ENCODE results near the gene TSPAN18.

Gene TSPAN18

DNA sequence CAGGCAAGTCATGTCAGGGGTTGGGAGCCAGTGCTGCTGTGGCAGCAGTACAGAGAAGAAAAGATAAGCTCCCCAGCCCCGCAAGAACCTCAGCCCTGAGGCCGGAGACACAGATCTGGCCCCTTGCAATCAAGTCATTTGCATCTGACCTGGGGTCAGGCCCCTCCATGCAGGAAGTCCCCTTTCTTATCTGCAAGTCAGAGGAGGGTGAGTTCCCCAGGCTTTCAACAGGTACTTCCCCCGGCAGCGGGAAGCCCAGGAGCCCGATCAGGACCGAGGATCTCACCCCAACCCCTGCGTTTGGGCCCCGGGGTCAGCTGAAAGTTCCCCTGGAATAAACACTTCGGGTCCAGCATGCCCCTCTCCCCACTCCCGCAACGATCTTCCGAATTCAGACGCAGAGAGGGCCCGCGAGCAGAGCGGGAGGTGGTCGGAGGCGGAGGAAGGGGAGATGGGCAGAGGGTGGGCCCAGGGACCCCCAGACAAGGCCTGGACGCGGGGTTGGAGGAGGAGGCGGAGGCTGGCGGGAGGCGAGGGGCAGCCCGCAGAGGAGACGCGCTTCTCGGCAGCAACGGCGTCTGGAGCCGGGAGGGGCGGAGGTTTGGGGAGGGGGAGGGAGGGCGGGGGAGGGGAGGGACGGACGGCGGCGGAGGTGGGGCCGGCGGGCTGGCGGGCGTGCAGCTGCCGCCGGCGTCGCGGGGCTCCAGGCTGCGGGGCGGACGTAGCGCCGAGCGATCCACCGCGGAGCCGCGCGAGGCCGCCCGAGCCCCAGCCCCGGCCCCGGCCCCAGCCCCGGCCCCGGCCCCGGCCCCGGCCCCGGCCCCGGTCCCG lies at the start of gene TSPAN18:
TSS of gene TSPAN18 (plus strand) at position 680 of the 831 bp plus-strand sequence. CDS start 179,455 bp downstream, outside the sequence.
- no peak for DNase-seq

- no peak for DNase-seq
Measured at GRCh38 chr11:44680982-44681597, 45.7 kb upstream of the TSPAN18 start.

DNA sequence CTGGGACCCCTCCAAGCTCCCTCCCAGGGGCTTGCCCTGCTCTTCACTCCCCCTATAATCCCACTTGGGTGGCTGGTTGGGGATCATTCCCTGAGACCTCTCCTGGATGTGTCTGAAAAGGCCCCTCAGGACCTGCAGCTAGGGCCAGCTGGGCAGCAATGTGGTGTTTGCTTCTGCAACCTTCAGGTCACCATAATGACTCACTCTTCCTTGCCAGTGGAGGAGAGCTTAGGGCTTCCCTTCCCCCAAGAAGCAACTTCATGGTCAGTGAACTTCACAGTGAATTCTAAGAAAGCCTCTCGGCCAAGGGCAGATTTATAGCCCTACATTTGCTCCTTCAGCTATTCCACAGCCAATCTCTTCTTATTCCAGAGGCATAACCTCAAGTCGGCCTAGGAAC lies 45.1 kb upstream of the TSPAN18 start:
- no peak for DNase-seq

GRCh38 chr11:44684859-44685281 lies 41.9 kb upstream of the TSPAN18 start:
- DNase-seq, result peak in 1 of 2 experiments; percentile 31

DNA sequence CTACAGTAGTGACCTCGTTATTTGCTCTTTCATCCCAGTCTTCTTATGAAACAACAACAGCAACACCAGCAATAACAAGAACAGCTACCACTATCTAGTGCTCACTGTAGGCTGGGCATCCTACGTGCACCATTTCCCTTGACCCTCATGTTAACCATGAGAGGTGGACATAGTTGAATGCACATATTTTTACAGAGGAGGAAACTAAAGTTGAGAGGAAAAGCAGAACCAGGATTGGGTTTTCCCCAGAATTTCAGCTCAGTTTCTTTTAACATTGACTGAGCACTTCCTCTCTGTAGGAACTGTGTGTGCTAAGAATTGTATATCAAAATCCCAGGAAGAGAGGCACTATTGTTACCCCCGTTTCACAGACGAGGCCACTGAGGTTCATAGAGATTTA lies 39.4 kb upstream of the TSPAN18 start:
- no peak for DNase-seq

DNA sequence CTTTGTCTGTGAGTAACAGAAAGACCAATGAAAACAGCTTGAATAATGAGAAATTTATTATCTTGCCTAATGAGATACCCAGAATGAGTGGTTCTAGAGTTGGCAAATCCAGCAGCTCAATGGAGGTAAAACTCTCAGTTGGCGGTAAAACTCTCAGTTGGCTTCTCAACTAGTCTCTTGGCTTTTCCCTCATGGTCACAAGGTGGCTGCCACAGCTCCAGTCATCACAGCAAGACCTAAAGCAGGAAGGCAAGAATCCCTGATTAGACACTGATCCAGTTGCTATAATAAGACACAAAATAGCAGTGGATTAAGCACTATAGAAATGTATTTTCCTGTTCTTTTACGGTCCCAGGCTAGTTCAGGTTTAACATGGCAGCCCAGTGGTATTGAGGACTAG lies 37.5 kb upstream of the TSPAN18 start:
- no peak for DNase-seq

GRCh38 chr11:44690651-44691050 lies 36.1 kb upstream of the TSPAN18 start:
- no peak for DNase-seq

GRCh38 chr11:44692460-44692859 lies 34.3 kb upstream of the TSPAN18 start:
- DNase-seq, result no peak

GRCh38 chr11:44693654-44694119 lies 33.1 kb upstream of the TSPAN18 start:
- no peak for DNase-seq

DNA sequence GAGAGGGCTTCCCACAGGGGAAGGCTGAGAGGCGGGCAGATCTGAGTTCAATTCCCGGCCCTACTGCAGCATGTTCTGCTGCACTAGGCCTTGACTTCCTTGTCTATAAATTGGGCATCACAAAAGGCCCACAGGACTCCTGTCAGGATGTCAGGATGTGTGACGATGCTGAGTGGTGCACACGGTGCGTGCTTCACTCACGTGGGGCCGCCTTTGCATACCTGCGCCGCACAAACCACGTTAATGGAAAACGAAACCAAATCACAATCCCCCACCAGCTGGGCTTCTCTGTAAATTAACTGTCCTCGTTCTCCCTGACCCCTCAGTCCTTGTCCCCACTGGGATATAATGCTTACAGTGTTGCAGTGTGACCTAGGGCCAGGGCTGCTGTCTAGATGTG lies 32.3 kb upstream of the TSPAN18 start:
- no peak for DNase-seq

DNA sequence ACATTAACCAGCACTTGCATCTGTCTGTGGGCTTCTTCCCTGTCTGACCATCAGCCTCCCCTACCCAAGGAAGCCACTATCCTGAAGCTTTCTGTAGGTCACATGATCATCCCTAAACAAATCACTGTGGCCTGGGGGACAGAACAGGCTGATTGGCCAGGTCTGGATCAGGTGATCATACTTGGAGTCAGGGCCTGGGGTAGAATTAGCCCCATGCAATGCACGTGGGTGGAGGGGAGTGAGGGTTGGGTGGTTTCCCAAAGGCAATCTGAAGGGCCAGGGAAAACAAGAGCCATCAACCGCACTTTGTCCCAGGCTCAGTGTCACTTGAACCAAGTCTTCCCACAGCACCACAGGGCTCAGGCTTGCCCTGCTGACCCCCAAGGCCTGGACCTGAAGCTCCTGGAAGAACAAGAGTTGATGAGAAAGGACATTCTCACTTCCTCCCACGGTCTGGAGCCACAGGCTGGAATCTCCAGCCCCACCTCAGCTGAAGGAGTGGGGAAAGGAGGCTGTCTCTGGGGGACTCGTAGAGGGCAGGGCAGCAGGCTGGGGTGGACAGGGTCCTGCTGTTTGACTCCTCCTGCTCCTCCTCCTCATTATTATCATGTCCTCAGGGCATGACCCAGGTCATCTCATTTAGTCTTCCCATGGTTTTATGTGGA lies 31.5 kb upstream of the TSPAN18 start:
- DNase-seq, result no peak

GRCh38 chr11:44698252-44698912 lies 28.4 kb upstream of the TSPAN18 start:
- no peak for DNase-seq

DNA sequence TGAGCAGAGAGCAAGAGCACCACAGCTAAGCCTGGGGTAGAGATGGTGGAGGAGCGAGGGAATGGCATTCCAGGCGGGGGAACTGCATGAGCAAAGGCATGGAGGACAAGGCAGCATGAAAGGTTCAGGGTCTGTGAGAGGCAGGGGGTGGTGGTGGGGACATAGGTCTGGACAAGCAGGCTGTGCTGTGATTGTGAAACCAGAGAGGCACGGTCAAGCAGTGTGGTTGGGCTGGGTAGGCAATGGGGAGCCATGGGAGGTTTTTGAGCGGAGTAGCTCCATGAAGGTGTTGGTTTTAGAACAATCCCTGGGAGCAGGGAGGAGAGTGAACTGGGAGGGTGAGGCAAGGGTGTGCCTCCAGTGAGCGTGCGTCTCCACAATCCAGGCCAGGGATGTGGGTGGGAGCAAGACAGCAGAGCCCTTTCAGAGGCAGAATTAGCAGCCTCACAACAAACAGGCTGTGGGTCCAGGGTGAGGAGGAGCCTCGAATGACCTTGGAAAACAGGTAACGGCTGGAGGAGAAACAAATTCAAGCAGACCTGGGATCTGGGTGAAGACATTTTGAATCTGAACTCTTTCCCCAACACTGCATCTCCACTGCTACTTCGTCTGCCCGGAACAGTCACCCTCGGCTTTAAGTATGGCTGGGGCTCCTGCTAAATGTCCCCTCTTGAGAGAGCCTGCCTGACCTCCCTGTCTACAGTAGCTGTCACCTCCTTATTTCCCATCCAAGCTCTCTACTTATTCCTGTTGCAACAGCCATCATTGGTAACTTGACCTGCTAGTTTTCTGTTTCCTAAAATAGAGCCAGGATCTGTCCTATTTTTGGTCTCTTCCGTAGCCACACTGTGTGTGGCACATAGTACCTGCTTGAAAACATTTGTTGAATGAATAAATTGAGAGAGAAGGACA lies 27.0 kb upstream of the TSPAN18 start:
- no peak for DNase-seq

DNA sequence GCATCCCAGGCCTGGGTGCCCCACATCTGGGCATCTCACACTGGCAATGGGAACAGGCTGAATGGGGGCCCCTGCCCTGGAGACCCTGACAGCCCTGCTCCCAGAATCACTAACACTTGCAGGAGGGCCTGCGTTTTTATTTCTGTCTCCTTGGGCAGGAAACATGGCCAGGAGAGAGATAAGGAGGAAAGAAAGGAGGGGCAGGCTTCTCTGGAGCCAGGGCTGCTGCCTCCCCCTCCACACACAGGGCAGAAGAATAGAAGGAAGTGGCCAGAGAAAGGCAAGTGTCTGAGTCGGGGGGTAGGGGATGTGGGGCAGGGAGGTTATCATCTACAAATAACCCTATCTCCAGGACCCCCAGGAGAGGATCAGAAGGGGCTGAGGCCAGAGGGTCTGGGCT lies 25.5 kb upstream of the TSPAN18 start:
- no peak for DNase-seq

DNA sequence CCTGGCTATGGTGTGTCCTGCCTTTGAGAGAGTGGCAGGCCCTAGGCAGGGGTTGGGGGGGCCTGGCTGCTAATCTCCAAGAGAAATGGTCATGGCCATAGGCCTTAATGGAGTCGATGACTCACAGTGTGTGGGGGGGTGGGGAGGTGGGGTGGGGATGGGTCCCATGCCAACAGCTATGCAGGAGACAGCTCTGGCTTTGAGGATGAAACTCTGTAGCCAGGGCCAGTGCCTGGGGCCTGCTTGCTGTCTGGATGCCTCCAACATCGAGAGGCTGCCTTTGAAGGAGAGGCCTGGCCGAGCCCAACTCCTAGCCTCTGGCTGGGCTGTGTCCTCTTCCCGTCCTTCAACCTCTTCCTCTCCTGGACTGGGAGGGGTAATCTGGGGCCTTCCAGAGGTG lies 23.9 kb upstream of the TSPAN18 start:
- no peak for DNase-seq

GRCh38 chr11:44707094-44707493 lies 19.7 kb upstream of the TSPAN18 start:
- no peak for DNase-seq

DNA sequence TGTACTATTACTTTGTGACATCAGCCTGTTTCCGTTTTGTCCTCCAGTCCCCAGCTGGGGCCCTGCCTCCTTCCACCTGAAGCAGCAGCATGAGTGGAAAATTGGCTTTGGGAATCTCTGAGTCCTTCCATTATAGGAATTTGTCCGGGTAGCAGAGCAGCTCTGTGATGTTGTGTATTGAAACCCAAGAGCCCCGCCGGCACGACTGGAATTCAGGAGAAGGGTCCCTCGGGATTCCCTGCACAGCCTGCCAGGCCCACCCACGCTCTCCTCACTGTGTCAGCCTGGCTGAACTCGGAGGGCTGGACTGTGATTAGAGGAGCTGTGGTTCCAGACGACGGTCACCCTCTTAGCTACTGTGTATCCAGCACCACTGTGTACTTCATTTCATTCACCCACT lies 18.8 kb upstream of the TSPAN18 start:
- no peak for DNase-seq

- no peak for DNase-seq
Measured at GRCh38 chr11:44708523-44709280, 18.1 kb upstream of the TSPAN18 start.

GRCh38 chr11:44709281-44709562 lies 17.5 kb upstream of the TSPAN18 start:
- DNase-seq, result no peak

DNA sequence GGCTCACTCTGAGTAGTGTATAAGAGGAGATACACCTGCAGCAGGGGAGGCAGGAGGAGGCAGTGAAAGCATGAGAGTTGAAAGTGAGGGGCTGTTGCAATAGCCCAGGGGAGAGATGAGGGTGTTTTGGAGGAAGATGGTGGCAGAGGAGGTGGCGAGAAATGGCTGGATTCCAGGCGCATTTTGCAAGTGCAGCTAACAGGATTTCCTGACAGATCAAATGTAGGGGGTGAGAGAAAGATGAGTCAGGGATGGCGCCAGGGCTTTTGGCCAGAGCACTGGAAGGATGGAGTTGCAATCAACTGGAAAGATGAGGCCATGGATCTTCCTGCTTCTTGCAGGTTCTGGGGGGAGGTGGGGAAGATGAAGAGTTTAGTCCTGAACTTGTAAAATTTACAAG lies 16.8 kb upstream of the TSPAN18 start:
- no peak for DNase-seq

- DNase-seq, result no peak
Measured at GRCh38 chr11:44711113-44711786, 15.5 kb upstream of the TSPAN18 start.

All from NCI-H1930 (cell line).